Measurements from ENCODE around the gene GPN1.
"Not testable (repeated sequence)": the region's sequence is repeated elsewhere in the genome, so short reads cannot be mapped to it uniquely, and the experiment has no call there.

Gene GPN1

DNA sequence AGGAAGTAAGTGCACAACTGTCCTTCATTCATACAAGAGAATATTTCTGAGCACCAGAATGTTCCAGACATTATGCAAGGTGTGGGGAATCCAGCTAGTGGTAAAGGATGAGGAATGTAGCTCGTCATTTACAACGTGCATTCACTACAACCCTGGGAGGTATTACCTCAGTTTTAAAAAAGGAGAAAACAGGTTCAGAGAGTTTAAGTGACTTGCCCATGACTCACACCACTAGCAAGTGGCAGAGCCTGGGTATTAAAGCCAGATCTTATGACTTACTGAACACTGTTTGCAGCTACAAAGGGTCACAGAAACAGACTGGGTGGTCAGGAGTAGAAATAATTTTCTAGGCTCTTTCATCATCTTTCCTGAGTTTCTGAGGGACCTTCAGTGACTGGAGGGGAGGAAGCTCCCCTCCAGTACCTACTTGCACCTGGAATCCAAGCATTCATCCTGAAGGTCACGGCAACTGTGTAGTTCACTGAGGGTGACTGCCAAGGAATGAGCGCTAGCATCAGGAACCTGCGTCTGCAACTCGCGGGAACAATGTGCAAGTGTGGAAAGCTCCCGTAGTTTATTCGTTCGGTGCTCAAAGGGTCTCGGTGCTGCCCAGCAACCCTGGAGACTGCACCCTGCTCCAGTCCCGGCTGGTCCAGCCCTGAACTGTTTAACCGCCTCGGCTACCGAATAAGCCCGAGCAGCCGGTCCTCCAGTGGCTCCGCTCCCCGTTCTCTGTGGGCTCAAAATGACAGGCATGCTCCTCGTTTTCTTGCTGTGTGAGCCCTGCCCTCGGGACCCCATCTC is 685 bp upstream of the GPN1 start:
- peak; percentile 98 for DNase-seq (ENCODE audit: low read depth)

DNA sequence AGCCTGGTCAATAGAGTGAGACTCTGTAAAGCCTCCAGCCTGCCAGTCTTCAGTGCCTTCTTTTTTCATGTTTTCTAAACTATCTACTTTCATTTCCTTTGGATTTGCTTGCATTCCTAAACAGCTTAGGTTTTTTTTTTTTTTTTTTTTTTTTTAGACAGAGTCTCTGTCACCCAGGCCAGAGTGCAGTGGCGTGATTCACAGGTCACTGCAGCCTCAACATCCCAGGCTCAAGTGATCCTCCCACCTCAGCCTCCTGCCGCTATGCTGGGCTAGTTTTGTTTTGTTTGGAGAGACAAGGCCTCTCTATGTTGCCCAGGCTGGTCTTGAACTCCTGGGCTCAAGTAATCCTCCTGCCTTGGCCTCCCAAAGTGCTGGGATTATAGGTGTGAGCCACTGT is 1.4 kb downstream of the GPN1 start:
- not testable (repeated sequence) for DNase-seq (ENCODE audit: low read depth)

DNA sequence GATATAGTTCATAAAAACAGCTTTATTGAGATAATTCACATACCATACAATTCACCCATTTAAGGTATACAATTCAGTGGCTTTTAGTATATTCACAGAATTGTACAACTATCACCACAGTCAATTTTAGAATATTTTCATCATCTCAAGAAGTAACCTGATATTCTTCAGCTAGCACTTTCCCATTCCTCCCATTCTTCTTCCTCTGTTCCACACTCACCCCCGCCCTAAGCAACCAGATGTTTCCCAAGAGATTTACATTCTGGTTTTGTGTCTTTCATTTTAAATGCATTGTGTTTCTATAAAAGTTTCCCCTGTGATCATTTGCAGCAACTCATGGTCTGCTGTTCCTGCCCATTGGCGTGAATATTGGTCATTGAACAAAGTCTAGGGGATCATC is 5.4 kb downstream of the GPN1 start:
- DNase-seq (ENCODE audit: low read depth), result no peak

DNA sequence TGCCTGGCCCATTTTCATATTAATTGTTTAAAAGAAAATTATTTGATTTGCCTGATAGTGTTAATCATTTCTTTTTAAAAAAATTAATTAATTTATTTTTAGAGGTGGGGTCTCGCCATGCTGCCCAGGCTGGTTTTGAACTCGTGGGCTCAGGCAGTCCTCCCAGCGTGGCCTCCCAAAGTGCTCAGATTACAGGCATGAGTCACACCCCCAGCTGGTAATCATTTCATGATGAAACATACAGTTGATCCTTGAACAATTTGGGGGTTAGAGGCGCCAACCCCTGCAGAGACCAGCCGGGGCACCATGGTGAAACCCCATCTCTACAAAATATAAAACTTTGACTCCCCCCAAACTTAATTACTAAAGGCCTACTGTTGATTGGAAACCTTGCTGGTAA is 7.9 kb downstream of the GPN1 start:
- DNase-seq (ENCODE audit: low read depth), result peak; percentile 40

DNA sequence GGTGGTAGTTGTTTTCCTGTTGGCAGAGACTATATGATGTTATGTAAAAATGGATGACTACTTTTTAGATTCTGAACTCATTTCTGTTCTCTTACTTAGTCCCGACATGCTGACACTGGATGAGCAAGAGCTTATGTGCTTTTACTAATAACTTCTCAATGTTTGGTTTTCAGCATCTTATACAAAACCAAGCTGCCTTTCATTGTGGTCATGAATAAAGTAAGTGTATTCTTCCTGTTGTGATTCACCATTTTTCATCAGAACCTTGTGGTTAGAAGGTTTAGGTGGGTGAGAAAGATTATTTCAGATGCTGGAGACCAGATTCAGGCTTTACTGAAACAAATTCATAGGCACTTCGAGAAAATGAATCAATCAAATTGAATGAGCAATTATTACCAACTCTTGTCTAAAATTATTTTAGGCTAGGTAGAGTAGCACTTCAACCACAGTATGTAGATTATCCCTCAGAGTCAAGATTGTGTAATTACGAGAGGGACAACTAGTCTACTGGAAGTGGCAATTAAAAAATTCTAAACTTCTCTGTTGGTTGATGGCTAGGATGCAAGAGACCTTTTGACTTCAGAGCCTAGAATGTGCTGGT is 9.3 kb downstream of the GPN1 start:
- peak; percentile 93 for DNase-seq (ENCODE audit: low read depth)

DNA sequence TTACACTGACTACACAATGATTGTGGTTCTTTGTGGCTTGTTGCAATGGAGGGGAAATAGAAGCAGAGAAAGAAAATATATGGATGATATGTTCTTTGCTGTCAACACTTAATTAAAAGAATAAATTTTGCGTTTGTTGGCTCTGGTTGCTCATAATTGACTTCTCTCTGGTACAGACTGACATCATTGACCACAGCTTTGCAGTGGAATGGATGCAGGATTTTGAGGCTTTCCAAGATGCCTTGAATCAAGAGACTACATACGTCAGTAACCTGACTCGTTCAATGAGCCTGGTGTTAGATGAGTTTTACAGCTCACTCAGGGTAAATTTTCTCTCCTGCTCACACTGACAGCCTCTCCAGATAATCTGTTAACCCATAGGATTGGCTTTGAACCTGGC is 9.9 kb downstream of the GPN1 start:
- peak; percentile 93 for DNase-seq (ENCODE audit: low read depth)

DNA sequence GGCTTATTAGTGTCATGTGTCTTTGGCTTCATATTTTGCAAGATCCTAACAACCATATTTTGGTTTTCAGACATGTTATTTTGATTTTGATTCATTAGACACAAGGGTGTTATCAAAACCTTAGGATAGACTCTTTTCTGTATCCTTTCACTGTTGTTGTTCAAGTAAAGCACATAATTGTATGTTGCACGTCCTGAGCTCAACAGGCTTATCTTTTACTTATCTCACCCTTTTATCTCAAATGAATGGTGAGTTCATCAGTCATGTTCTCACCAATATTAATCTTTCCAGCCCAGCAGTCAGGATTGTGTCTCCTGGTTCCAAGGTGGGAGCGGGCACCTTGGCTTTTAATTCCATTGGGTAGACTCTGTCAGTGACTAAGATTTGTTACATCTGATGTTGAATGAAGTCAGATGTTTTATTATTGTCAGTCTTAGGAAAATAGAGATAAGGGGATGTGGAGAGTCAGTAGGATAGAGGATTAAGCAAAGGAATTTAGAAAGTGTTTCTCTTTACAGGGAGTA is 11.9 kb downstream of the GPN1 start:
- DNase-seq (ENCODE audit: low read depth), result peak; percentile 25

DNA sequence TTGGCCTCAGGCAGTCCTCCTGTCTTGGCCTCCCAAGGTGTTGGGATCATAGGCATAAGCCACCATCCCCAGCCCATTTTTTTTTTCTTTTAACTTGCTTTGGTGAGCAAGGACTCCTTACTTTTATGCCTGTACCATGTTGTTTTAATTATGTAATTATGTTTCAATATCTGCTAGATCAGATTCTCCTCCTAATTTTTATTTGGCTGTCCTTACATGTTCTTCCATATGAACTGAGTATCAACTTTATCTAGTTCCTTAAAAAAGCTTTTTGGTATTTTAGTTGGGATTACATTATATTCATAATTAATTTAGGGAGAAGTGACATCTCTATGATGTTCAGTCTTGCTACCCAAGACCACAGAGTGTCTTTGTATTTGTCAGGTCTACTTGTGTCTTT is 16.3 kb downstream of the GPN1 start:
- no peak for DNase-seq (ENCODE audit: low read depth)

DNA sequence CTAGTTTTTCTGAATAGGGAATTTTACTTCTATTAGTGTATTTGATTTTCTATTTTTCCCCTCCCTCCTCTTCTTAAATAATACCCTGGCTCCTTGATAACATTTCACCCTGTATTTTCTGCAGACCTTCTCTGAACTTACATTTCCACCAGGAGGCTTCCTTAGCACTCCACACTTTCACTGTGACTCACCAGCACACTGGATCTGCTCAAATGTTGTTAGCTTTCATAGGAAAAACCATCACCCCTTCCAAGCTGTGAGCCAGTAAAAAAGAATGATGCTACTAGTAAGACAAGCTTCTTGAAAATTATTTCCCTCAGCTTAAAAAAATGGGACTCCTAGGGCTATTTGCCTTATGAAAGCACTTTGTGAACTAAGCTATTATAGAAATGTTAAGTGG is 18.4 kb downstream of the GPN1 start:
- peak; percentile 58 for DNase-seq (ENCODE audit: low read depth)

DNA sequence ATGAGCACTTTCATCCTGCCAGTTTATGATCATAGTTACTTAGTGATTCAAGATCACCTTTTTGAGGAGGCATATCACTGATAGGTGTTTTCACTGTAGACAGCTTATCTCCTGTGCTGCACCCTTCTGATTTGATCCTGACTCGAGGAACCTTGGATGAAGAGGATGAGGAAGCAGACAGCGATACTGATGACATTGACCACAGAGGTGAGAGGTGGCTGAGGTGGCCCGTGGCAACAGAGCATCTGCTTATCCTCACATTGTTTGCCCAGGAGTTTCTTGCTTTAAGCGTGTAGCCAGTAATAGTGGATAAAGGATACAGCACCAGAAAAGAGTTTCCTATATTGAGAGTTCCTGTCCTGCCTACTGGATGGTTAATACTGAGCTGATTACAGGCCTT is 18.9 kb downstream of the GPN1 start:
- no peak for DNase-seq (ENCODE audit: low read depth)

DNA sequence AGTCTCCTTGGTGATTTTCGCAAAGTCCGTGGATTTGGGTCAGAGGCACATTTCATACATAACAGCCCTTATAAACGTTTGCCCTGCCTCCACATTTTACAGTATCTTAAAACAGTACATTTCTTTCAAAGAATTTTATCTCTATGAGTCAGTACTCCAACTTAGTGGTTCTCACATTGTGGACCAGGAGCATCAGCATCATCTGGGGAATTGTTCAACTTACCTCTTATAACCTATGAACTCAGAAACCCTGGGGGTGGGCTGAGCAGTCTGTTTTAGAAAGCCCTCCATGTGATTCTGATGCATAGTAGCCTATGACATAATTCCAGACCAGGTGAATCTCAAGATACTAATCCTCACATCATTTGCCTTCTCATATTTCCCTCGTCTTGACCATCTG is 22.2 kb downstream of the GPN1 start:
- DNase-seq (ENCODE audit: low read depth), result peak; percentile 31

DNA sequence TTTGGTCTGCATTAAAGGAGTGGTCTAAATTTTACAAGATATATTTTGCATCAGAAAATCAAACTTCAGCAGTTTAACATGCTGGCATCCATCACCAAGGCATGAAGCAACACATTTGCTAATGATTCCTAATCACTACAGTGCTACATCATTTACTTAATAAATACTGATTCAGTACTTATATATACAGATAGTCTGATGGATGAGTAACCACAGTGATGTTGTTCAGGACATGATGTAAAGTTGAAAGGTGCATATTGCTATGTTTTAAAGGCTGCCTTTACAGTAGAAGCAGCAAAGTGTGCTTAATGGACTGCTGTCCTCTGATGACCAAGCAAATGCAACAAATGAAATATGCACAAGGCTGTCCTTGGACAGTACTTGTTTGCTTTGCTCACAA is 23.5 kb downstream of the GPN1 start:
- no peak for DNase-seq (ENCODE audit: low read depth)

DNA sequence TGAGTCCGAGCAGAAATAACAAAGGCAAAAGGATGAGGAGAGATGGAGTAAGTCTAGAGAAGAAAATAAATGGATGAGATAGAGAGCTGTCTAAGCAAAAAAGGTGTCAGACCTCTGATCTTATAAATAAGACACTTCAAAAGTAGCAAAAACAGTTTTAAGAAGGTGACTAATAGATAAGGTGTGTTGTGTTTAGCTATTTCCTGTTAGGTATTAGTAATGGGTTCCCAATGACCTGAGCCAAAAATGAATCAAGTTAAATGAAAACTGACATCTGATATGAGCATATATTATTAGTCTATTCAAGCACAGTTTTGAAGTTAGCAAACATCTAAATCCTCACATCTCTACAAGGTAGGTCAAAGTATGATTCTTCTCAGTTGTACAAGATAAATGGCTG is 23.9 kb downstream of the GPN1 start:
- no peak for DNase-seq (ENCODE audit: low read depth)

DNA sequence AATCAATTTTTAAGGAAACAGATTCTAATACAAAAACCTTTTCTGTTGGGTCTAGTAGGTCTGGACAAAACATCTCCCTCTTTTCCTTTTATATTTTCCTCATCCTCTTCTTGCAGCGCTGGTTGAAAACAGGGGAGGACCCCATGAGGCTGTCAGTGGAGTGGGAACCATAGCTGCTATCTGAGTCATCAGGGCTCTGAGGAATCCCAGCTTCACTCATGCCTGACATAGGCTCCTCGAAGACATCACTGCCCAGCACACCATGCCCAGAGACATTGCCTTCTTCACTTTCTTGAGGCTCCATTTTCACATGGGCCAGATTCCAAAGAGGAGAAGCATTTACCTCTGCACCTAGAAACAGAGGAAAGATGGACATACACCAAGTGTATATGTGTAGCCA is 24.5 kb downstream of the GPN1 start:
- peak; percentile 64 for DNase-seq (ENCODE audit: low read depth)

DNA sequence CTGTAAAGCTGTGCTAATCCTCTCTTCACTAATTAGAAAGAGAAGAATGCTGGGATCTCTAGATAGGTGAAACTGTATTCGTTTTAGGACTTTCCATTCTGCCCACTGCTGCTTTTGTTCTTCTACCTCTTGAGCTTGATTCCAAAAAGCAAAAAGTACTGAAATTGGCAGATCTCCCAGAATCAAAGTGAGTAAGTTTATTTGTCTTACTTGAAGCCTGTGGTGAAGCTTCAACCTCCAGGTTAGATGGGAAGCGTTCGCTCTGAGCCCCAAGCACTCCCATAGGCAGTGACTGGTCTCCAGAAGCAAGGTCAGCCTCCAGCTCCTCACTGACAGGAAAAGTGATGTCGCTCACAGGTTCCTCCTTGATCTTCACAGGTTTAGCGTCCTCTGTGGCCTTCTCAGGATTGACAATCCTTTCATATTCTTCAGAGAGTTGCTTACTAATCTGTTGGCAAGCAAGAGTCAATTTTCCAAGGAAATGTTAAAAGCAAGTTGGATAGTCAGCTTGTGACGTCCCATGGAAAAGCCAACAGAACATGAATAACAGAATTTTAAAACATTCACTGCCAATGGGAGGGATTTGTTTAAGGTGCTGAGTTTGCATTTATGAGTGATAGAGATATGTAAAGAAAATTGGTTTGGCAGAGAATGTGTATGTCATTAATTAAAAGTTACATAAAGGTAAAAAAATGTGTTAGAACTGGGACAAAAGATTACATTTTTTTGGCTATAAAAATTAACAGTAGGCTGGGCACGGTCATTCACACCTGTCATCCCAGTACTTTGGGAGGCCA is 26.5 kb downstream of the GPN1 start:
- peak; percentile 97 for DNase-seq (ENCODE audit: low read depth)

DNA sequence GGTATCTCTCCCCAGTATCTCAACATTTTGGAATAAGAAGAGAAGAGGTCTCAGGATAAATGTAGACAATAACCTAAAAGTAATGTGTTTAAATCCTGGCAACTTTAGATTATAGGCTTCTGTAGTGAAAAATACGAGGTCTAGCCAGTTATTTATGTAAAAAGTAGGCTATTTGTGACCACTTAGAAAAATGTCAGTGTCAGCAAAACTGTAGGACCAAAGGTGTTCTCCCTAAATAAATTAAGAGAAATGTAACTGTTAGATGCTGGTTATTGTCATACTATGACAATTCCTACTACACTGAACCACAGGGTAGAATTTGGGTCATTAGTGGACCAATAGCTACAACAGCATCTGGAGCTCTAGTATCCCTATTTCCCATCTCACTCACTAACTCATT is 32.5 kb downstream of the GPN1 start:
- DNase-seq (ENCODE audit: low read depth), result no peak

DNA sequence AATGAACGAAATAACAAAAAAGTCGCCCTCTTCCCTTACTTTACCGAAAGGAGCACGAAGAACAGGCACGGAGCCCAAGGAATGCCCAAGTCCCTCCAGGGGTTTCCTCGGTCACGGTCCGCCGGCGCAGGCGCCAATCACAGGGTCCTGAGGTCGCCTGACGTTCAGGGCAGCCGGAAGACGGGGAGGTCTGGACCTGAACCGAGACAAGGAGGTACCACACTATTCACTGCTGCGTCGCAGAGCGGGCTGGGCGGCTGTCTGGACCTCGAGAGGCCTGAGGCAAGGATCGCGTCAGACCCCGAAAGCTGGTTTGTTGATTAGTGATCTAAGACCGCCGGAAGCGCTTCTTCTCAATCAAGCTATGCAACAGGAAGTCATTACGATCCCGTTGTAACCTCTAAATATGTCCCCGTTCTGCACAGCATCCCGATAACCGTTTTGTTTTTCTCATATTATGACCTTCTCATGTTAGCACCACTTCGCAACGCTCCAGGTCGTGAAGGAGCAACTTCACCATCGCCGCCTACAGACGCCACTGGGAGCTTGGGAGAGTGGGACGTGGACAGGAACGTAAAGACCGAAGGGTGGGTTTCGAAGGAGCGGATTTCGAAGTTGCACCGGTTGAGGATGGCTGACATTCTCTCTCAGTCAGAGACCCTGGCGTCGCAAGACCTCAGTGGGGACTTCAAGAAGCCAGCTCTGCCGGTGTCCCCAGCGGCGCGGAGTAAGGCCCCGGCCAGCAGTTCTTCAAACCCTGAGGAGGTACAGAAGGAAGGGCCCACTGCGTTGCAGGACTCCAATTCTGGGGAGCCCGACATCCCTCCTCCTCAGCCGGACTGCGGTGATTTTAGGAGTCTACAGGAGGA is 34.7 kb downstream of the GPN1 start, which contains the start of the genes SLC4A1AP and SUPT7L:
Gene SLC4A1AP, plus strand, starts transcription at position 605 of the 869 bp plus-strand sequence. Its CDS starts 26 bp downstream, at position 631.
Gene SUPT7L, minus strand, starts transcription at position 330 of the 869 bp plus-strand sequence. CDS start 1,422 bp downstream, outside the sequence.
- DNase-seq (ENCODE audit: low read depth), result peak; percentile 83

DNA sequence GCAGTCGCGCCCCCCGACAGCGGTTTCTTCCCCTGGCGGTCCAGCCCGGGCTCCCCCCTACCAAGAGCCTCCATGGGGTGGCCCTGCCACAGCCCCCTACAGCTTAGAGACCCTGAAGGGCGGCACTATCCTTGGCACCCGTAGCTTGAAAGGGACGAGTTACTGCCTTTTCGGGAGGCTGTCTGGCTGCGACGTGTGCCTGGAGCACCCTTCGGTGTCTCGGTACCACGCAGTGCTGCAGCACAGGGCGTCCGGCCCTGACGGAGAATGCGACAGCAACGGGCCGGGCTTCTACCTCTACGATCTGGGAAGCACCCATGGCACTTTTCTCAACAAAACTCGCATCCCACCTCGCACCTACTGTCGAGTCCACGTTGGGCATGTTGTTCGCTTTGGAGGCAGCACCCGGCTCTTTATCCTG is 35.3 kb downstream of the GPN1 start:
- no peak for DNase-seq (ENCODE audit: low read depth)

DNA sequence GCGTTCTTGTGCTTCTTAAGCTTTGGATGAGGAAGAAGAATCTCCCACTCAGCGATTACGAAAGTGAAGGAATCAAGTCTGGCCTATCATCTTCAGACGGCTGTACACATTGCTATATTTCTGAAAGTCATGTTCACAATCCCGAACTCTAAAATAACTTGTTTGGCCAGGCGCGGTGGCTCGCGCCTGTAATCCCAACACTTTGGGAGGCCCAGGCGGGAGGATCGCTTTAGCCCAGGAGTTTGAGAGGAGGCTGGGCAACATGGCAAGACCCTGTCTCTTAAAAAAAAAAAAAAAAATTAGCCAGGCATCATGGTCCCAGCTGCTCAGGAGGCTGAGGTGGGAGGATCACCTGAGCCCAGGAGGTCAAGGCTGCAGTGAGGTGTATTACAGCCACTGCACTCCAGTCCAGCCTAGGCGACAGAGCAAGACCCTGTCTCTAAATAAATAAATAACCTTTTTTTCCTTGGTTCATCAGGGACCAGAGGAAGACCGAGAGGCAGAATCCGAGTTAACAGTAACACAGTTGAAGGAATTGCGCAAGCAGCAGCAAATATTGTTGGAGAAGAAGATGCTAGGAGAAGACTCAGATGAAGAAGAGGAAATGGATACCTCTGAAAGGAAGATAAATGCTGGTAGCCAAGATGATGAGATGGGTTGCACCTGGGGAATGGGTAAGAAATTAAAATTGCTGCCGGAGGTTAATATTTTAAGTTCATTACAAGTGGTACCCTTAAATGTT is 35.9 kb downstream of the GPN1 start:
- DNase-seq (ENCODE audit: low read depth), result no peak

DNA sequence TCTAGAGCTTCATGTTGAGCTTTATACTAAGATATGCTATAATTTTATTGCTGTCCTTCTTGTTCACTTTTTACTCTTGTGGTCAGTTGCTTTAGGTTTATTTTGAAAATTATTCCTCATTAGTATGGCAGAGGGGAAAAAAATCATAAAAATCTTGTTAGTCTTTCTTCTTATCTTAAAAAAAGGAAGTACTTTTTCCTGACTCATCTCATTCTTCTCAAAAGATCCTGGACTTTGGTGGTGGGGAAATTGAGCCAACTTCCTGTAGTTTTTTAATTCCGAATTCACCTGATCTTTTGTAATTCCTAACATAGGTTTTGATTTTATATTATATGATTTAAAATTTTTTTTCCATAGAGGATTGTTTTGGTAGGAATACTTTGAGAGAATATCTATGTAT is 38.6 kb downstream of the GPN1 start:
- no peak for DNase-seq (ENCODE audit: low read depth)

DNA sequence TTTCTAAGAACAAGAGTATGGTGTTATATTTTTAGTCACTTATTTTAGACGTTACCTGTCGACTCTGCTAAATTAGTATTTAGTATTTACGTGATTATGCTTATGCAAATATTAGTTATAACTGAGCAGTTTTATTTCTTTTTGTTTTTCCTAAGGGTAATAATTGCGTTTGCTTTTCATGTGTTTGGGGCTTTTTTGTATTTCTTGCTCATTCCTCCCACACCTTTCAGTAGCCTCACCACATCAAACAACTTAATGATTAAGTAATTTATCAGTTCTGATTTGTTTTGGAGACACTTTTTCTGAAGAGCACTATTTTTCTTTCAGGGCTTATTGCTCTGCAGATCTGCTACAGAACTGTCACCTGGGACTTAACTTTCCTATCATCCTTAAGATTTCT is 42.4 kb downstream of the GPN1 start:
- no peak for DNase-seq (ENCODE audit: low read depth)

Measured in iris pigment epithelial cell (primary cell).